ENCODE results near the gene CEP97. TPM values are rescaled to one million over a fixed set of nuclear protein-coding genes. Genes with fewer than 3 reads are reported as not detected.

Gene CEP97
- total RNA-seq, 1 experiment from 2014 or later, result 20.6 TPM

DNA sequence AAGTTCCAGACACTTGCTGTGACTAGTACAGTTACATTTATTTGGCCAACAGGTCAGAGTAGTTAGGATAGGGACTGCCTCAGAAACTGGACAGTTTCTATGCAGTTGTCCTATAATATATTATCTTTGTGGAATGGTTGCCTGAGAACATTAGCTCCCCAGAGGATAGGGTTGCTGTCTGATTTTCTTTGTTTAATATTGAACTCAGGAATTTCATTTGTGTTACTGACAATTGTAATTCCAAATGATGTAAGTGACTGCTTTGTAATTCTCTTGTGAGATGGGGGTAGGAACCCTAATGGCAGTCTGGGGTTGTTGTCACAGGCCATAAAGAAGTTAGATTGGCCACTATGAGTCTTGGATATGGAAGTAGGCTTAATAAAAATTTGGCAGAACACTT lies 56.8 kb downstream of the CEP97 start:
- Histone ChIP-seq H3K4me2 (no peak overlapping the region), H3K9me2 (ENCODE audit: insufficient read depth) (no peaks in the 10 kb centered on the region), H3K27me3 (ENCODE audit: insufficient read depth, low read depth) (no peaks in the 10 kb centered on the region), H3K4me3 (no peak overlapping the region), H4K20me1 (ENCODE audit: insufficient read depth) (no peaks in the 10 kb centered on the region), H2AFZ (no peak overlapping the region), H3K79me2 (ENCODE audit: low read depth) (no peaks in the 10 kb centered on the region), H3F3A (ENCODE audit: insufficient read depth, low read depth) (no peaks in the 10 kb centered on the region; the same call in 1 of the 2 replicates), H3K36me3 (ENCODE audit: low read depth) (no peaks in the 10 kb centered on the region), H3K4me1 (replicated peaks; ENCODE audit: insufficient read depth) (peaks cover 5% of the 10 kb centered on the region), H3K27ac (no peak overlapping the region), H3K9me3 (ENCODE audit: insufficient read depth, low read depth) (no peaks in the 10 kb centered on the region)
- no peak for DNase-seq
- no TSS peak for BruUV-seq (replicated peaks)
- intact Hi-C loops (cut with micrococcal nuclease; ENCODE audit: unreplicated experiment), result no loop called here
- CTCF ChIA-PET, result interaction anchor here (0.7 kb wide), 1 partner anchor 25 kb away, joined by 3 read pairs; no protein-coding TSS in a partner anchor
- POLR2A ChIA-PET (ENCODE audit: unreplicated experiment), result no interaction called here
- no peak for TF ChIP-seq EZH2 (IDR thresholded peaks at IDR 0.05; ENCODE audit: low read depth)
- TF ChIP-seq CTCF (conservative IDR thresholded peaks at IDR 0.05), result no peak

GRCh38 chr3:101784855-101785613 lies 60.6 kb downstream of the CEP97 start:
- intact Hi-C loops (cut with micrococcal nuclease; ENCODE audit: unreplicated experiment), result no loop called here
- no peak overlapping the region for H3K4me3 ChIP-seq
- BruUV-seq (replicated peaks), result no TSS peak
- H3F3A ChIP-seq (ENCODE audit: insufficient read depth, low read depth), result no peaks in the 10 kb centered on the region; the same call in 1 of the 2 replicates
- no peaks in the 10 kb centered on the region for H4K20me1 ChIP-seq (ENCODE audit: insufficient read depth)
- TF ChIP-seq EZH2 (IDR thresholded peaks at IDR 0.05; ENCODE audit: low read depth) (no peak), CTCF (conservative IDR thresholded peaks at IDR 0.05) (no peak)
- ChIA-PET CTCF (interaction anchor here (0.6 kb wide), 1 partner anchor 489 kb away, joined by 4 read pairs; no protein-coding TSS in a partner anchor), POLR2A (ENCODE audit: unreplicated experiment) (interaction anchor here (0.6 kb wide), 1 partner anchor 356 kb away, joined by 3 read pairs; no protein-coding TSS in a partner anchor)
- H3K4me2 ChIP-seq, result no peak overlapping the region
- H3K79me2 ChIP-seq (ENCODE audit: low read depth), result no peaks in the 10 kb centered on the region
- H3K36me3 ChIP-seq (ENCODE audit: low read depth), result no peaks in the 10 kb centered on the region
- H3K4me1 ChIP-seq (replicated peaks; ENCODE audit: insufficient read depth), result no peaks in the 10 kb centered on the region
- no peaks in the 10 kb centered on the region for H3K9me3 ChIP-seq (ENCODE audit: insufficient read depth, low read depth)
- no peak overlapping the region for H3K27ac ChIP-seq
- DNase-seq, result no peak
- no peak overlapping the region for H2AFZ ChIP-seq
- H3K9me2 ChIP-seq (ENCODE audit: insufficient read depth), result no peaks in the 10 kb centered on the region
- H3K27me3 ChIP-seq (ENCODE audit: insufficient read depth, low read depth), result no peaks in the 10 kb centered on the region

DNA sequence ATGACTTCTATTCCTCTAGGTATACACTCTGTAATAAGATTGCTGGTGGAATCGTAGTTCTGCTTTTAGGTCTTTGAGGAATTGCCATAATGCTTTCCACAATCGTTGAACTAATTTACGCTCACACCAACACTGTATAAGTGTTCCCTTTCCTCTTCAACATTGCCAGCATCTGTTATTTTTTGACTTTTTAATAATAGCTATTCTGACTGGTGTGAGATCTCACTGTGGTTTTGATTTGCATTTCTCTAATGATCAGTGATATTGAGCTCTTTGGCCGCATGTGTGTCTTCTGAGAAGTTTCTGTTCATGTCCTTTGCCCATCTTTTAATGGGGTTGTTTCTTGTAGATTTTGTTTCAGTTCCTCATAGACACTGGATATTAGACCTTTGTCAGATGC lies 67.4 kb downstream of the CEP97 start:
- H3F3A ChIP-seq (ENCODE audit: insufficient read depth, low read depth), result no peaks in the 10 kb centered on the region
- no peak overlapping the region for H2AFZ ChIP-seq
- H3K36me3 ChIP-seq (ENCODE audit: low read depth), result no peaks in the 10 kb centered on the region
- peaks cover 5% of the 10 kb centered on the region; the same call in 1 of the 2 replicates for H3K9me3 ChIP-seq (ENCODE audit: insufficient read depth, low read depth)
- BruUV-seq (replicated peaks), result no TSS peak
- intact Hi-C loops (cut with micrococcal nuclease; ENCODE audit: unreplicated experiment), result no loop called here
- no peaks in the 10 kb centered on the region for H4K20me1 ChIP-seq (ENCODE audit: insufficient read depth)
- TF ChIP-seq EZH2 (IDR thresholded peaks at IDR 0.05; ENCODE audit: low read depth), result no peak
- H3K9me2 ChIP-seq (ENCODE audit: insufficient read depth), result no peaks in the 10 kb centered on the region; the same call in 1 of the 2 replicates
- H3K4me1 ChIP-seq (replicated peaks; ENCODE audit: insufficient read depth), result no peaks in the 10 kb centered on the region
- H3K79me2 ChIP-seq (ENCODE audit: low read depth), result no peaks in the 10 kb centered on the region
- CTCF ChIA-PET, result no interaction called here
- no peak overlapping the region for H3K4me3 ChIP-seq
- no peak for DNase-seq
- no peaks in the 10 kb centered on the region for H3K27me3 ChIP-seq (ENCODE audit: insufficient read depth, low read depth)
- no peak overlapping the region for H3K4me2 ChIP-seq
- POLR2A ChIA-PET (ENCODE audit: unreplicated experiment), result no interaction called here
- H3K27ac ChIP-seq, result no peak overlapping the region
